Retinal pigment epithelial cell (primary cell): ENCODE results near the gene FSTL3.

Experiments
- DNase-seq: peaks from one replicate; pipeline ENCODE4 v3.0.0-alpha.2; 2010; ENCODE audit warnings: low read depth
- H3K4me3 ChIP-seq: 2 replicates; pipeline ENCODE4 v1.5.1; 2011; ENCODE audit warnings: mild to moderate bottlenecking, low read length, control low read depth, moderate library complexity
- CTCF ChIP-seq: conservative IDR thresholded peaks from 2 replicates; pipeline ENCODE4 v1.5.1; 2011; ENCODE audit warnings: low read depth, low read length, control low read depth, inconsistent platforms

The FSTL3 gene

GRCh38 chr19:633786-634639, 42.2 kb upstream of the FSTL3 start:
- DNase-seq: no peak
- H3K4me3 ChIP-seq: peak overlapping the region; percentile 89
- TF ChIP-seq CTCF: no peak

GRCh38 chr19:634975-635652, 41.1 kb upstream of the FSTL3 start:
- no peak for DNase-seq
- H3K4me3 ChIP-seq: no peak overlapping the region
- TF ChIP-seq CTCF: no peak

- H3K4me3 ChIP-seq: peak overlapping the region; percentile 52
- TF ChIP-seq CTCF: no peak
- no peak for DNase-seq
Measured at GRCh38 chr19:638906-639252, 37.3 kb upstream of the FSTL3 start.

GRCh38 chr19:639253-640160, 36.7 kb upstream of the FSTL3 start, which contains the start of gene FGF22:
Gene FGF22, plus strand, starts transcription at chr19:639879. Its CDS starts 47 bp downstream, at chr19:639926.
- H3K4me3 ChIP-seq: peak within 1 kb of the TSS; percentile 52
- no peak for TF ChIP-seq CTCF
- peak; percentile 37 for DNase-seq

- H3K4me3 ChIP-seq: no peak overlapping the region
- DNase-seq: no peak
- TF ChIP-seq CTCF: no peak
Measured at GRCh38 chr19:640161-640558, 36.0 kb upstream of the FSTL3 start.

GRCh38 chr19:640606-641189, 35.5 kb upstream of the FSTL3 start:
- no peak for DNase-seq
- TF ChIP-seq CTCF: no peak
- H3K4me3 ChIP-seq: no peak overlapping the region
